ENCODE data around the gene CLCN7.

CLCN7 gene

GRCh38 chr16:1395444-1396031 is 79.3 kb downstream of the CLCN7 start:
- no peak for DNase-seq

All from NCI-H187 treated with DMSO at 0.1 percent for 48 hours (cell line).